Stimulated activated CD8-positive, alpha-beta memory T cell treated with anti-CD3 and anti-CD28 coated beads, Interleukin-12 subunit alpha, Interleukin-12 subunit beta, amount 100 ng/mL, for 1 hour (primary cell): Measurements from ENCODE around the gene PLEKHG1.

Experiments used
- DNase-seq: peaks from one replicate; pipeline ENCODE4 v3.0.0-alpha.2; 2020; ENCODE audit warnings: low read depth

Gene PLEKHG1

DNA sequence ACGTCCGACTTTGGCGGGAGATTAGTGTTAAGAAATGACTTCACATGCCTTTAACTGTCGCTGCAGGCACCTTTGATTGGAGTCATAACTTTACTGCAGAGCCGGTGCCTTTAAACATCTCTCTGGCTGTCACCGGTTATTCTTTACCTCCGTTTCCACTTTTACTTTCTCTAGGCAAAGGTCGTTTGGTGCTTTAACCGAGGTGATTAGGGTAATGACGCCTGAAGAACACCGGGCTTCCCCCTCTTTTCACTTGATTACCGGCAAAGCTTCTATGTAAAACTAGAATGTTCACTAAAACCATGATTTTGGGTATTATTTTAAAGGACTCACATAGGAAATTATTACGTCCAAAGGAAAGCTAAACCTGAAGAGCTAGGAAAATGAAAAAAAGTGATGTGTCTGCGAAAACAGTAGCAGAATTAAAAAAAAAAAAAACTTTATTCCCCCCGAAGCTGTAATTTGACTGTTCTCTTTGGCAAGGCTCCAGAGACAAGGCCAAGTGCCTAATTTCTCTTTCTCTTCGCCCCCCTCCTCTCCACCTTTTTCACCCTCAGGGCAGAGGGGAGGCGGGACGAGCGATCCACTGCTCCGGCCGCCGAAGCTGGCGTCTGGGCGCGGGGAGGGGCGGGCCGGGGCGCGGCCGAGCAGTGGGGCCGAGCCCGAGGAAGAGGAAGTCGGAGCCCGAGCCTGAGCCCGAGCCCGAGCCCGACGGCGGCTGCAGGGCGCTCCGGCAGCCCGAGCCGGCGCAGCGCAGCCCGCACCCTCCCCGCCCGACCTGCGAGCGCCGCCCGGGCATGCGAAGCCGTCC lies at the start of gene PLEKHG1:
Gene PLEKHG1, plus strand, starts transcription at position 687 of the 811 bp plus-strand sequence. CDS start 133,797 bp downstream, outside the sequence.
- no peak for DNase-seq

GRCh38 chr6:150550244-150550643 lies 49.4 kb upstream of the PLEKHG1 start:
- no peak for DNase-seq

DNA sequence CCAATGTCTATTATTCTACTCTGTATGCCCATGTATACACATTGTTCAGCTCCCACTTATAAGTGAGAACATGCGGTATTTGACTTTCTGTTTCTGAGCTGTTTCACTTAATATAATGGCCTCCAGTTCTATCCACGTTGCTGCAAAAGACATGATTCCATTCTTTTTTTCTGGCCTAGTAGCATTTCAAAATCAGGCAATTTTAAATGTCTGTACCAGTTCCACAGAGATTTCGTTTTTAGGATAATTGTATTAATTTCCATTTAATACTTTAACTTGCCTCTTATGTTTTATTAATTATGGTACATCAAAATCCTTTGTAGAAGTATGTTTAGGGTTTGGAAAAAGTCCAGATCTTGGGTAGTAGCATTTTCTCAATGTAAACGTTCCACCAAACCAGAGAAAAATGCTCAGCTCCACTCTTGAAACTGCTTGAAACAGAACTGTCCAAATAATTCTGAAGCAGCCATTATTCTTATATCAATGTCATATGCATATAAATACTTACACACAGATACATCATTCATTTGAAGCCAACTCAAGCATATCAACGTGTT lies 42.6 kb upstream of the PLEKHG1 start:
- no peak for DNase-seq

DNA sequence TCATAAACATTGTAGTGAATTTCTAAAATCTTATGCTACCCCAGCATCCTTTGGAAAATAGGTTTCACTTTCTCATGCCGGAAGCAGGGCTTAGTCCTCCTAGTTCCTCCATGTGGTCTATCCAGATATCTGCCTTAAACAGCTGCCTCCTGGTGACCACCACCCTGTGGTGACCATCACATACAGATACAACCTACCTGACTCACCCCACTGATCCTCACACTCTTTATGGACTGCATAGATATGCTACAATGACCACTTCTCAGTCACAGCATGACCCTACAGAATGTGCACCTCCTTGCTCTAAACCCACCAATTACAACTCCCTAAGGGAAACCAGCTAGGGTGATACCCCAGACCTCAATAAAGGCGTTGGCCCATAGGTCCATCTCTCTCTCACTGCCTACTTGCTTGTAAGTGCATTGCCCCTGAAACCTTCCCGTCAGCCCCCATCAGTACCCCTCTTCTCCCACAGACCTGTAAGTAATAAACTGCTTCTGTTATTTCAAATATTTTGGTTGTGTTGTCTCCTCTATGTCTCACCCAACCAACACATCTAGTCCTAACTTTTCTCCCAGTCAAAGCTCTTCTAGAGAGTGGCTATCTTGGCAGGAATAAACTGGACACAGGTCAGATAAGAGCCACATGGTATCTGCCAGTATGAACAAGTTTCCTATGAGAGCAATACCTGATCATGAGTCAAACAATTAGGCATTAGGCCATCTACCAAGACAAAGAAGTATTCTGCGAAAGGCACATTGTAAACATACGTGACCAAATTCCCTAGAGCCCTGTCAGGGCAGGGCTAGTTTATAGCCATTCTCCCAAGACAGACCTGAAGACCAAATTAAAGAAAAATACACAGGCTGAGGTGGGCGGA lies 39.4 kb upstream of the PLEKHG1 start:
- no peak for DNase-seq

- DNase-seq = no peak
Observed at GRCh38 chr6:150560884-150561219, 38.8 kb upstream of the PLEKHG1 start.

GRCh38 chr6:150565945-150566344 lies 33.7 kb upstream of the PLEKHG1 start:
- no peak for DNase-seq

GRCh38 chr6:150566486-150566885 lies 33.2 kb upstream of the PLEKHG1 start:
- no peak for DNase-seq

- no peak for DNase-seq
Observed at GRCh38 chr6:150567380-150567779, 32.3 kb upstream of the PLEKHG1 start.

DNA sequence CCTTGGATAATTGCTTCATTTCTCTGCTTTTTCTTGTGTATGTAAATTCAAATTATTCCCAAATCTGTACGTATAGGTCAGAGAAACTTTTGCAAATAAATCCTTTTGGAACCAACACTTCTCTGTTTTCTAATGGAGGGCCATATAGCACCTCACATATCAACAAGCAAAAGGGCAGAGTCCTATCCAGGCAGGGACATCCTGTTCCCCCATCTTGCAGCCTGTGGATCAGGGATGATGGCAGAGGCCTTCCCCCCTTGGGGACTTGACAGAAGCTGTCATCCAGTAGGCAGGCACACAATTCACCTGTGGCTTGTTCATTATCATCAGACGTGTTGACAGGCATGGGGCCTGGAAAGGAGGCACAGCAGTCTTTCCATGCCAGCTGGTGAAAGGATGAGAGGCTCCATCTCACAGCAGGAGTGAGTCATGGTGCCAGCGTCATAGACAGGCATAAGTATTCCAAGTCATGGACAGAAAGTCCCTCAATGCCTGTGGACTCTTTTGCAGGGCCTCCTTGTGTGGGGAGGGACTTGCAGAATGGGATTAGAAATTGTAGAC lies 31.8 kb upstream of the PLEKHG1 start:
- no peak for DNase-seq

GRCh38 chr6:150568560-150568959 lies 31.1 kb upstream of the PLEKHG1 start:
- DNase-seq = no peak

DNA sequence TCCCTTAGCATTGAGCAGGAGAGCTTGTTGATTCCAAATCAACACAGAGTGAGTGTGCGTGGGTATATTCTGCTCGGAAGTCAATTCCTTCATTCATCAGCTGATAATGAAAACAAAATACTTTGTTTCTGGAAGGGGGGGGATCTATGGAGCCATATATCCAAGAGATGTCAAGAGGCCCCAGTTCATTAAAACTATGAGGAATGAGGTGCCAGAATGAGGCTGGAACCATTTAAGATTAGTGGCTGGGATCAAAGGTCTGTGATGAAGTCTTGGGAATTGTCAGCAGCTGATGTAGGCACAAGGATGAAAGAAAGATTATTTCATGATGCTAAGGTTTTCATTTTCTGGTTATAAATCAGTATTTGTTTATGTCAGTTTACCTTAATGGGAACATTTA lies 30.5 kb upstream of the PLEKHG1 start:
- no peak for DNase-seq

DNA sequence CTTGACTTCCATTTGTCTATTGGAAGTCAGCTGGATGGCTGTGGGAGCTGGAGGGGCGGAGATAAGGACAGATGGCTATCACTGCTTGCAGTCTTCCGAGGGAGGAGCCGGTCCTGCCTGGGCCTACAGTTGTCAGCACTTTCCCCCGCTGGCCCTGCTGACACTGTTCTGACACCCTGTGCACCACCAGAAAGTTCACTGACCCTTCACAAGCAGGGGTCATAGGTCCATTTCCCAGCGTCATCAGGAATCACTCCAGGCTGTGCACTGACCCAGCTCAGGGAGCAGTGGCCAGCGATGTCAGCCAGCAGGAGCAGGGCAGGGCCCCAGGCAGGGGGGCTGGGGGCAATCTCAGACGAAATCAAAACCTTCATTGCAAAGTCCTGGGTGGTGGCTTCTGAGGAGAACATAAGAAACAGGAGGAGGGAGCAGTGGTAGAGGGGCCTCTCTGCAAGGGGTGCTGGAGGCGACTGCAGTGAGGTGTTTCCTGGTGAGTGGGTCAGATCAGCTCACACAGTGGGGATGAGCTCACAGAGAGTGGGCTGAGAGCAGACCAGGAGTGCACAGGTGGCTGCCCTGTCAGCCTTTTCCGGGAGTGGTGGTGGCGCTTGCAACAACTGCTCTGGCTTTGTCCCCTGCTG lies 26.5 kb upstream of the PLEKHG1 start:
- DNase-seq = no peak

DNA sequence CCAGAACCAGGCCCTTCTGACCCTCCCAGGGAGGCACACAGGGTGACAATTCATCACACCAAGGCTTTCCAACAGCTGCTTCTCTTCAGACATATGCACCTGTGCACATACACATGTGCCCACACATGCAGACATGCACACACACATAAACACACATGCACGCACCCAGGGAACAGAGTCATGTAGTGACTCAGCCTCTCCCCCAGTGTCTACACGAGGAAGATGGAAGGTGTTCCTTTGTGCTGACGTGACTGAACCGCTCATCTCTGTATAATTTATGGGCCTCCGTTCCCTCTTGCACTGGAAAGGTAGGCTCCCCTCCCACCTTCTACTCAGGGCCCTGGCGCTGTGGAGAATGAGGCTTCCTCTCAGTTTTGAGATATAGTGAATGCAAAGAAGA lies 23.8 kb upstream of the PLEKHG1 start:
- no peak for DNase-seq

GRCh38 chr6:150576651-150577226 lies 22.9 kb upstream of the PLEKHG1 start:
- no peak for DNase-seq

GRCh38 chr6:150579611-150580010 lies 20.1 kb upstream of the PLEKHG1 start:
- DNase-seq = no peak

DNA sequence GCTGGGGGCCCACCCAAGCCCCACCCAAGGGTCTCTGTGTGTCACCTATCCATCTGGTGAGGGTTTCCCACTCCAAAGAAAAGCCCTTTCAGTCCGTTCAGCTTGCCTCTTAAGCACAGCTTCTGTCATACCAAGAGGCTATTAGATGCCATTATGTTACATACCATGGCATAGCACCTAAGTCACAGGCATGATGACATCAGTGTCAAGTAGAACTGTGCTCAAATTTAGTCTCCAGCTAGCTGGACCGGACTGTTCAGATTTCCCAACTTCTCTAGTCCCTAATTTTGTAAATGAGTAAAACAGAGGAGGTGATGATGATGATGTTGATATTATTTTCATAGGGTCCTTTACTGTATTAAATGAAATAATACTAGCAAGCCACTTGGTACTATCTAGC lies 19.2 kb upstream of the PLEKHG1 start:
- no peak for DNase-seq

GRCh38 chr6:150584065-150584464 lies 15.6 kb upstream of the PLEKHG1 start:
- DNase-seq = no peak

- no peak for DNase-seq
Observed at GRCh38 chr6:150584596-150584995, 15.1 kb upstream of the PLEKHG1 start.

DNA sequence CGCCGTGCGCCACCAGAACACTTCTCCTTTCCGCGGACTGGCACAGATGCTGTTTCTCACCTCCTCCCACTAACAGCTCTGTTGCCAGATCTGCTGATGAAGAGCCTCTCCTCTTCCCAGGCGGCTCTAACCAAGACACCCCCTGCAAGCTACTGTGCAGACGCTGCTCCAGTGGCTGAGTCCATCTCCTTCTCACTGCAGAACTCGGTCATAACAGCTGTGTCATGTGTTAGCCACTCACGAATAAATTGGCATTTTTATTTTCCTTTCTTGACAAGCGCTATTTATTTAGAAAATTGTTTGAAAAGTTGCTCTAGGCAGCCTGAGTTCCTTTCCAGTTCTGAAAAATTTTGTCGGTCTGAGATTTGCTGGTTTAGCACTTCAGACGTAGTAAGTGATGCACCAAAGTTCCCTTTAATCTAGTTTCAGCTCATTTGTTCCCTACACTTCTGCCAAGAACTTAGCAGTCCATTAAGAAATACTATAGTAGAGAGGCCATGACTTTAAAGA lies 12.8 kb upstream of the PLEKHG1 start:
- no peak for DNase-seq

DNA sequence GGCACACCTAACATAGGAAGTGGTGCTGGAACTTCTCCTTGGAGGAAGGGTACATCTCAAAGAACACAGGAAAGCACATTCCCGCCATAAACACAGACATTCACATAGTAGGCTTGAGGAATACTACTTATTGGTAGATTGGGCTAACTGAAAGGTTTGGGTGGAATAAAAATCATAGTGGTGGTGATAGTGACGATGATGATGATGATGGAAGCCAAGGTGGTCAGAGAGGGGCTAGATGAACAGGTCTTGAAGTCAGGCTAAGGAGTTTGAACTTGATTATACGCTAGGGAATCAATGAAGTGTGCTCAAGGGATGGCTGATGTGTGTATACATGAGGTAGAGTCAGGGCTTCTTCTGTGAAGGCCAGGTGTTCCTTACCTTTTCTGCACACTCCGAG lies 12.0 kb upstream of the PLEKHG1 start:
- DNase-seq = no peak

- DNase-seq = no peak
Observed at GRCh38 chr6:150588888-150589499, 10.7 kb upstream of the PLEKHG1 start.
